ENCODE results near the gene NSMCE1.
A peak's percentile ranks its signal among the peaks of the same experiment; 100 is the strongest.

The NSMCE1 gene

GRCh38 chr16:27228621-27229501 lies 39.7 kb downstream of the NSMCE1 start:
- no peak for DNase-seq

GRCh38 chr16:27228045-27228444 lies 40.5 kb downstream of the NSMCE1 start:
- DNase-seq: no peak

GRCh38 chr16:27226976-27227705 lies 41.4 kb downstream of the NSMCE1 start:
- DNase-seq: no peak

- DNase-seq: peak; percentile 85
Observed at GRCh38 chr16:27226476-27226875, 42.1 kb downstream of the NSMCE1 start.

GRCh38 chr16:27225536-27226360 lies 42.8 kb downstream of the NSMCE1 start:
- DNase-seq: peak; percentile 95

GRCh38 chr16:27224741-27225300 lies 43.8 kb downstream of the NSMCE1 start:
- DNase-seq: no peak

GRCh38 chr16:27224271-27224737 lies 44.3 kb downstream of the NSMCE1 start:
- no peak for DNase-seq

GRCh38 chr16:27223701-27224100 lies 44.9 kb downstream of the NSMCE1 start:
- DNase-seq: no peak

GRCh38 chr16:27223226-27223610 lies 45.4 kb downstream of the NSMCE1 start:
- DNase-seq: no peak

GRCh38 chr16:27222249-27223225 lies 46.0 kb downstream of the NSMCE1 start:
- DNase-seq: no peak

- DNase-seq: no peak
Observed at GRCh38 chr16:27221576-27222248, 46.9 kb downstream of the NSMCE1 start.

- no peak for DNase-seq
Observed at GRCh38 chr16:27220991-27221390, 47.6 kb downstream of the NSMCE1 start.

- DNase-seq: no peak
Observed at GRCh38 chr16:27220527-27220926, 48.0 kb downstream of the NSMCE1 start.

- no peak for DNase-seq
Observed at GRCh38 chr16:27220120-27220519, 48.5 kb downstream of the NSMCE1 start.

- no peak for DNase-seq
Observed at GRCh38 chr16:27219161-27219560, 49.4 kb downstream of the NSMCE1 start.

- DNase-seq: no peak
Observed at GRCh38 chr16:27218756-27219155, 49.8 kb downstream of the NSMCE1 start.

- no peak for DNase-seq
Observed at GRCh38 chr16:27217256-27217655, 51.3 kb downstream of the NSMCE1 start.

- no peak for DNase-seq
Observed at GRCh38 chr16:27216297-27216885, 52.2 kb downstream of the NSMCE1 start.

- DNase-seq: no peak
Observed at GRCh38 chr16:27215660-27216059, 52.9 kb downstream of the NSMCE1 start.

All from RPMI8226 (cell line).